HG03135 (cell line): ENCODE data around the gene ASCC1.
"Not testable (repeated sequence)": the region's sequence is repeated elsewhere in the genome, so short reads cannot be mapped to it uniquely, and the experiment has no call there.

Experiments
- ATAC-seq: cut with Tn5 transposase; IDR thresholded peaks from one replicate; pipeline ENCODE4 v1.9.1; 2021; ENCODE audit warnings: mild to moderate bottlenecking, moderate library complexity; ENCODE audit not compliant: unreplicated experiment

ASCC1 gene

GRCh38 chr10:72173619-72174296 lies 42.3 kb downstream of the ASCC1 start:
- ATAC-seq = no peak

- no peak for ATAC-seq
Measured at GRCh38 chr10:72173262-72173618, 42.8 kb downstream of the ASCC1 start.

- ATAC-seq = no peak
Measured at GRCh38 chr10:72171175-72171630, 44.9 kb downstream of the ASCC1 start.

GRCh38 chr10:72170733-72171132 lies 45.3 kb downstream of the ASCC1 start:
- no peak for ATAC-seq

GRCh38 chr10:72170263-72170662 lies 45.8 kb downstream of the ASCC1 start:
- ATAC-seq = no peak

- ATAC-seq = no peak
Measured at GRCh38 chr10:72167118-72167517, 49.0 kb downstream of the ASCC1 start.

- ATAC-seq = no peak
Measured at GRCh38 chr10:72164617-72165016, 51.5 kb downstream of the ASCC1 start.

GRCh38 chr10:72162978-72163377 lies 53.1 kb downstream of the ASCC1 start:
- no peak for ATAC-seq

- ATAC-seq = no peak
Measured at GRCh38 chr10:72158176-72158575, 57.9 kb downstream of the ASCC1 start.

- no peak for ATAC-seq
Measured at GRCh38 chr10:72156223-72156622, 59.9 kb downstream of the ASCC1 start.

GRCh38 chr10:72152286-72152685 lies 63.8 kb downstream of the ASCC1 start:
- ATAC-seq = no peak

GRCh38 chr10:72150746-72151478 lies 65.2 kb downstream of the ASCC1 start:
- ATAC-seq = not testable (repeated sequence)

GRCh38 chr10:72147324-72147584 lies 68.8 kb downstream of the ASCC1 start:
- ATAC-seq = not testable (repeated sequence)

GRCh38 chr10:72146559-72147323 lies 69.3 kb downstream of the ASCC1 start:
- ATAC-seq = no peak

GRCh38 chr10:72146071-72146470 lies 70.0 kb downstream of the ASCC1 start:
- no peak for ATAC-seq

- no peak for ATAC-seq
Measured at GRCh38 chr10:72145657-72146056, 70.4 kb downstream of the ASCC1 start.

- no peak for ATAC-seq
Measured at GRCh38 chr10:72140850-72141249, 75.2 kb downstream of the ASCC1 start.

- ATAC-seq = no peak
Measured at GRCh38 chr10:72140174-72140573, 75.9 kb downstream of the ASCC1 start.

- no peak for ATAC-seq
Measured at GRCh38 chr10:72137583-72137982, 78.5 kb downstream of the ASCC1 start.

- ATAC-seq = not testable (repeated sequence)
Measured at GRCh38 chr10:72136225-72136624, 79.9 kb downstream of the ASCC1 start.

- no peak for ATAC-seq
Measured at GRCh38 chr10:72134785-72135767, 81.0 kb downstream of the ASCC1 start.
